Type B pancreatic cell (in vitro differentiated cells): ENCODE results near the gene GALNT15. TPM values are rescaled to one million over a fixed set of nuclear protein-coding genes. Genes with fewer than 3 reads are reported as not detected.

Experiments used
- DNase-seq: peaks from one replicate; pipeline ENCODE4 v3.0.0; 2021; ENCODE audit warnings: mixed read lengths; ENCODE audit not compliant: unreplicated experiment; ENCODE audit errors: extremely low spot score
- H3K27ac Mint-ChIP-seq: 2 replicates; pipeline ENCODE4 v1.8.0; 2021; ENCODE audit warnings: mild to moderate bottlenecking, mixed read lengths
- H3K27me3 Mint-ChIP-seq: 2 replicates; pipeline ENCODE4 v1.8.0; 2021; ENCODE audit warnings: mixed read lengths
- H3K36me3 Mint-ChIP-seq: 2 replicates; pipeline ENCODE4 v1.8.0; 2021; ENCODE audit warnings: mixed read lengths
- H3K4me1 Mint-ChIP-seq: one replicate; pipeline ENCODE4 v1.8.0; 2021; ENCODE audit warnings: mixed read lengths; ENCODE audit not compliant: unreplicated experiment
- H3K4me3 Mint-ChIP-seq: 2 replicates; pipeline ENCODE4 v1.8.0; 2021; ENCODE audit warnings: mild to moderate bottlenecking, mixed read lengths
- H3K9me3 Mint-ChIP-seq: 2 replicates; pipeline ENCODE4 v1.8.0; 2021; ENCODE audit warnings: mixed read lengths
- total RNA-seq: library from RNA; stranded (reverse); gene quantifications from 2 replicates; pipeline ENCODE4 v1.2.1, GENCODE V29; 2021; ENCODE audit warnings: low replicate concordance
- TF ChIP-seq, protein P1 (sequence below): fragments of 200-600 bp; sonication (generic); conservative IDR thresholded peaks from 2 replicates; pipeline ENCODE4 v1.5.0; 2021; ENCODE audit warnings: antibody characterized with exemption, mild to moderate bottlenecking

GALNT15 gene
- total RNA-seq, 1 donor from 2014 or later = 0.17 TPM

DNA sequence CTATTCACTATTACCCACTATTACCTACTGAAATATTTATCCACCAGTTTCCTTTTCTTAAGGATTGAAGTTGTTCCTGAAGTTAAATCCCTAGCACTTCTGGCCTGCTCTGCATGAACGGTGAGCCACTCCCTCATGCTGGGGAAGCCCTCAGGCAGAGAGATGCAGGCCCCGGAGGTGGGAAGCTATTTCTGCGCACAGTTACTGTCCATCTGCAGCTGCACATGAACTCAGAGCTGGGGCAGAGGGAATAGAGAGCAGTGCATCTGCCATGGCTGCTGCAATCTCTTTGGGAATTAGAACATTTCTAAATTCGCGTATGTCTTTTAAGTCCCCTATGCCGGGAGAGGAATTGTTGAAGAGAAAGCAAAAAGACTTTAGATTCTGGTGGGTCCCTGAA, 6.3 kb upstream of the GALNT15 start:
- Mint-ChIP-seq H3K9me3 (peaks cover 19% of the 10 kb centered on the region), H3K4me3 (no peak overlapping the region), H3K4me1 (peaks cover 12% of the 10 kb centered on the region), H3K27me3 (peaks cover 7% of the 10 kb centered on the region), H3K27ac (no peak overlapping the region), H3K36me3 (no peaks in the 10 kb centered on the region)
- TF ChIP-seq, protein P1, sequence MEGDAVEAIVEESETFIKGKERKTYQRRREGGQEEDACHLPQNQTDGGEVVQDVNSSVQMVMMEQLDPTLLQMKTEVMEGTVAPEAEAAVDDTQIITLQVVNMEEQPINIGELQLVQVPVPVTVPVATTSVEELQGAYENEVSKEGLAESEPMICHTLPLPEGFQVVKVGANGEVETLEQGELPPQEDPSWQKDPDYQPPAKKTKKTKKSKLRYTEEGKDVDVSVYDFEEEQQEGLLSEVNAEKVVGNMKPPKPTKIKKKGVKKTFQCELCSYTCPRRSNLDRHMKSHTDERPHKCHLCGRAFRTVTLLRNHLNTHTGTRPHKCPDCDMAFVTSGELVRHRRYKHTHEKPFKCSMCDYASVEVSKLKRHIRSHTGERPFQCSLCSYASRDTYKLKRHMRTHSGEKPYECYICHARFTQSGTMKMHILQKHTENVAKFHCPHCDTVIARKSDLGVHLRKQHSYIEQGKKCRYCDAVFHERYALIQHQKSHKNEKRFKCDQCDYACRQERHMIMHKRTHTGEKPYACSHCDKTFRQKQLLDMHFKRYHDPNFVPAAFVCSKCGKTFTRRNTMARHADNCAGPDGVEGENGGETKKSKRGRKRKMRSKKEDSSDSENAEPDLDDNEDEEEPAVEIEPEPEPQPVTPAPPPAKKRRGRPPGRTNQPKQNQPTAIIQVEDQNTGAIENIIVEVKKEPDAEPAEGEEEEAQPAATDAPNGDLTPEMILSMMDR = no peak
- peak; percentile 11 for DNase-seq

DNA sequence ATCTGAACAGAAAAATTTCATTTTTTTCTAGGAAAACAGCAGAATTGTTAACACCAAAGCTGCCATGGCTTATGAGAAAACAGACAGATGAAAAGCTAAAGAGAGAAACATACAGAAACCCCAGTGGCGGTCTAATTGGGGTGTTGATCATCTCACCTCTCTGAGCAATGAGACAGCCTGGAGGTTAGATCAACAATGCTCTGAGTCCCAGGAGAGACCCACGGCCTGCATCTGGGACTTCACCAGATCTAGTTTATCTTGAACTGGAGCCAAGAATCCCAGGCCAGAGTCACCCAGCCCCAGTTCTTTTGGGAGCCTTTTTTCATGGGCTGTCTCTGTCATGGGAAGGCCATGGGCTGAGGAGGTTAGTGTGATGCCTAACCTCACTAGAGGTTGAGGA, 3.5 kb upstream of the GALNT15 start:
- no peaks in the 10 kb centered on the region for H3K36me3 Mint-ChIP-seq
- peaks cover 22% of the 10 kb centered on the region for H3K27me3 Mint-ChIP-seq
- peak; percentile 11 for DNase-seq
- H3K27ac Mint-ChIP-seq = no peak overlapping the region
- TF ChIP-seq, protein P1 = no peak
- peaks cover 21% of the 10 kb centered on the region for H3K4me1 Mint-ChIP-seq
- peaks cover 7% of the 10 kb centered on the region for H3K9me3 Mint-ChIP-seq
- H3K4me3 Mint-ChIP-seq = no peak overlapping the region

DNA sequence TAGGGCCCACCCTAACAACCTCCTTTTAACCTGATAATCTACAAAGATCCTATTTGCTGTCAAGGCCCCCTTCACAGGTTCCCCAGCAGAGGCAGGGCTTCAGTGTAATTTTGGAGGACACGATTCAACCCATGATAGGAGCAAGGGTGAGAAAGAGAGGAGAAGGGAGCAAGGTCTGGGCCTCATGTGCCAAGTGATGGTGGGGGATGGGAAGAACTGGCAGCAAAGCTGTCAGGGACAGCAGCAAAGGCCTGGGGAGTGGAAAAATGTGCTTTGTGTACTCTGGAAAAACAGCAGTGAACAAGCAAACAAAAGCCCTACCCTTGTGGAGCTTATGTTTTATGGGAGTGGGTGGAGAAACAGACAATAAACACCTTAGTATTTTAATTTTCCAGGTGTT, 2.7 kb upstream of the GALNT15 start:
- Mint-ChIP-seq H3K27ac (no peak overlapping the region), H3K9me3 (peaks cover 7% of the 10 kb centered on the region), H3K4me1 (peaks cover 21% of the 10 kb centered on the region), H3K27me3 (peaks cover 27% of the 10 kb centered on the region), H3K36me3 (no peaks in the 10 kb centered on the region), H3K4me3 (no peak overlapping the region)
- TF ChIP-seq, protein P1 = no peak
- peak; percentile 27 for DNase-seq

DNA sequence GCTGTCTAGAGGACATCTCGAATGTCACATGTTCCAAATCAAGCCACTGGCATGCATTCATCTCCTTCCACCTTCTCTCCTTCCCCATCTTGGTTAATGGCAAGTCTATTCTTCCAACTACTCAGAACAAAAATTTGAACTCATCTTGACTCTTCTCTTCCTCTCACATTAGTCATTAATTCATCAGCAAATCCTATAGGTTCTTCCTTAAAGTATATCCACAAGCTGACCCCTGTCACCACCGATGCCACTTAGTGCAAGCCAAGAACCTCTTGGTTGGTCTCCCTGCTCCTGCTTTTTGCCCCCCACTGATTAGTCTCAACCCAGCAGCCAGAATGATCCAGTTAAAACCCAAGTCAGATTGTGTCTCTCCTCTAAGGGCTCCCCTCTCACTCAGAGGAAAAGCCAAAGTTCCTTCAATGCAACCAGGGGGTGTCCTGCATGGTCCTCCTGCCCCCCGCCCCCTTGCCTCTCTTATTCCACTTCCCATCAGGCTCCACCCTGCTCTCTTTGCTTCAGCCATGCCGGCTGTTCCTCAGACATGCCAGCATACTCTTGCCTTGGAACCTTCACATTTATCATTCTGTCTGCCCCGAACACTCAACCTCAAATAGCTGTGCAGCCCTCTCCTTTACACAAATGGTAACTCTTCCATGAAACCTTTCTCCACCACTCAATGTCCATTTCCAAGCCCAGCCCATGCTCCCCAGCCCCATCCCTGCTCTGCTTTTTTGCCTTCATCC, 1.0 kb upstream of the GALNT15 start:
- TF ChIP-seq, protein P1 = no peak
- Mint-ChIP-seq H3K36me3 (no peaks in the 10 kb centered on the region), H3K4me3 (no peak overlapping the region), H3K27ac (no peak overlapping the region), H3K4me1 (peaks cover 21% of the 10 kb centered on the region), H3K27me3 (peaks cover 40% of the 10 kb centered on the region), H3K9me3 (peaks cover 7% of the 10 kb centered on the region)
- DNase-seq = peak; percentile 27

DNA sequence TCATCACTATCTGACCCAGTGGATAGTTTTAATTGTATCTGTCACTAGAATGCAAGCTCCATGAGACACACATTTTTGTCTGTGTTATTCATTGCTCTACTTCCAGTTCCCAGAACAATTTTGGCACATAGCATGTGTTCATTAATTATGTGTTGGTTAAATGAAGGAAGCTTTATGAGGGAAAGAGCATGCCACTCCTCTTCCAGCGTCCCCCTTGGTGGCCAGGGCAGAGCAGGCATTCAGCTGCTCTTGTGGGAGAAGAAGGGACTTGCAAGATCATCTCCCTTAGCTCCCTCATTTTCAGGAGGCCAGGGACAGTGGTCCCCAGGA, 489 bp upstream of the GALNT15 start:
- DNase-seq = no peak
- Mint-ChIP-seq H3K4me3 (no peak overlapping the region), H3K4me1 (peaks cover 21% of the 10 kb centered on the region)

More for the DNA sequence above, 489 bp upstream of the GALNT15 start:
- TF ChIP-seq, protein P1 = no peak
- H3K9me3 Mint-ChIP-seq = peaks cover 7% of the 10 kb centered on the region
- H3K36me3 Mint-ChIP-seq = no peaks in the 10 kb centered on the region
- peaks cover 40% of the 10 kb centered on the region for H3K27me3 Mint-ChIP-seq
- H3K27ac Mint-ChIP-seq = no peak overlapping the region
